ENCODE data around the gene SDHC.

Gene SDHC

DNA sequence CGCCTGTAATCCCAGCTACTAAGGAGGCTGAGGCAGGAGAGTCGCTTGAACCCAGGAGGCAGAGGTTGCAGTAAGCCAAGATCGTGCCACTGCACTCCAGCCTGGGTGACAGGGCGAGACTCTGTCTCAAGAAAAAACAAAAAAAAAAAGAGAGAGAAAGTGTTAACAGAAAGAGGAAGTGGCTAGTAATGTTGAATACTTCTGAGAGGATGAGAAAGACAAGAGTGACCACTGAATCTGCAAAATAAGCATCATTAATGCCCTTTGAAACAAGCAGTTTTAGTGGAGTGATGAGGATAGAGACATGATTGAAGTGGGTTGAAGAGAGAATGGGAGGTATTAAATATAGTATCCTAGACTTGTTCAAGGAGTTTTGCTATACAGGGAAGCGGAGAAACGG lies 16.1 kb upstream of the SDHC start:
- no peak for DNase-seq (ENCODE audit: low read depth in 2 of 2)
- TF ChIP-seq, protein P1, sequence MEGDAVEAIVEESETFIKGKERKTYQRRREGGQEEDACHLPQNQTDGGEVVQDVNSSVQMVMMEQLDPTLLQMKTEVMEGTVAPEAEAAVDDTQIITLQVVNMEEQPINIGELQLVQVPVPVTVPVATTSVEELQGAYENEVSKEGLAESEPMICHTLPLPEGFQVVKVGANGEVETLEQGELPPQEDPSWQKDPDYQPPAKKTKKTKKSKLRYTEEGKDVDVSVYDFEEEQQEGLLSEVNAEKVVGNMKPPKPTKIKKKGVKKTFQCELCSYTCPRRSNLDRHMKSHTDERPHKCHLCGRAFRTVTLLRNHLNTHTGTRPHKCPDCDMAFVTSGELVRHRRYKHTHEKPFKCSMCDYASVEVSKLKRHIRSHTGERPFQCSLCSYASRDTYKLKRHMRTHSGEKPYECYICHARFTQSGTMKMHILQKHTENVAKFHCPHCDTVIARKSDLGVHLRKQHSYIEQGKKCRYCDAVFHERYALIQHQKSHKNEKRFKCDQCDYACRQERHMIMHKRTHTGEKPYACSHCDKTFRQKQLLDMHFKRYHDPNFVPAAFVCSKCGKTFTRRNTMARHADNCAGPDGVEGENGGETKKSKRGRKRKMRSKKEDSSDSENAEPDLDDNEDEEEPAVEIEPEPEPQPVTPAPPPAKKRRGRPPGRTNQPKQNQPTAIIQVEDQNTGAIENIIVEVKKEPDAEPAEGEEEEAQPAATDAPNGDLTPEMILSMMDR (IDR thresholded peaks at IDR 0.05; ENCODE audit: low read depth, low read length) = no peak
- no peak overlapping the region for H3K4me3 ChIP-seq (replicated peaks in 1 of 2; ENCODE audit: low read depth in 2 of 2, low read length in 2 of 2)

DNA sequence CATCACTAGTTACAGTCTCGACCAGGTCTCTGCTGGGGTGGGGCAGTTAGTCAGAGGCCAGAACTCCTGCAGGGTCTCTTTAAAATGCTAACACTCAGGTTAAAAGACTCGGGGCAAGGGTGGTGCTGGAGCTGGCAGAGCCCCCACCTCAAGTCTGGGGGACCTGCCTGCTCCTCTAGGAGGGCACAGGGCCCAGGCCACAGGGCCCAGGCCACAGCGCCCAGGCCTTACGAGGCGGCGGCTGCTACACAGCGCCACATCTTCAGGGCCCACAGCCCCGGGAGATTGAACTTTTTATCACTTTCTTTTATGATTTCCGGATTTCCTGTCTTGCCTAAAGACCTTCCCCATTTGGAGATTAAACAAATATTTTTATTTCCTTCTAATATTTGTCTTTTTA lies 14.8 kb upstream of the SDHC start:
- TF ChIP-seq, protein P1 (IDR thresholded peaks at IDR 0.05; ENCODE audit: low read depth, low read length) = no peak
- no peak for DNase-seq (ENCODE audit: low read depth in 2 of 2)
- no peak overlapping the region for H3K4me3 ChIP-seq (replicated peaks in 1 of 2; ENCODE audit: low read depth in 2 of 2, low read length in 2 of 2)

DNA sequence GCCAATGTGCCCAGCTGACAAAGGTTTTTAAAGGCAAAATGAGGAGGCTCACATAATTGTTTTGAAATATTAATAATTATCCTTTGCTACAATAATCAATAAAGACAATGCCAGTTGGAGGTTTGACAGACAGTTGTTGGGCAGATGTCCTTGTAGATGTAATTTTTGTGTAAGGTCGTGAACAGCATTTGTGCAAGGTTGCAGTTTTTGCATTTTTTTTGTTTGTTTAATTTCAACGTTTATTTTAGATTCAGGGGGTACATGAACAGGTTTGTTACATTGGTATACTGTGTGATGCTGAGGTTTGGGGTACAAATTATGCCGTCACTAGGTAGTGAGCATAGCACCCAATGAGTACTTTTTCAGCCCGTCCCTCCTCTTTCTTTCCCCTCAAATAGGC lies 13.7 kb upstream of the SDHC start:
- no peak for DNase-seq (ENCODE audit: low read depth in 2 of 2)
- no peak overlapping the region for H3K4me3 ChIP-seq (replicated peaks in 1 of 2; ENCODE audit: low read depth in 2 of 2, low read length in 2 of 2)
- TF ChIP-seq, protein P1 (IDR thresholded peaks at IDR 0.05; ENCODE audit: low read depth, low read length) = no peak

DNA sequence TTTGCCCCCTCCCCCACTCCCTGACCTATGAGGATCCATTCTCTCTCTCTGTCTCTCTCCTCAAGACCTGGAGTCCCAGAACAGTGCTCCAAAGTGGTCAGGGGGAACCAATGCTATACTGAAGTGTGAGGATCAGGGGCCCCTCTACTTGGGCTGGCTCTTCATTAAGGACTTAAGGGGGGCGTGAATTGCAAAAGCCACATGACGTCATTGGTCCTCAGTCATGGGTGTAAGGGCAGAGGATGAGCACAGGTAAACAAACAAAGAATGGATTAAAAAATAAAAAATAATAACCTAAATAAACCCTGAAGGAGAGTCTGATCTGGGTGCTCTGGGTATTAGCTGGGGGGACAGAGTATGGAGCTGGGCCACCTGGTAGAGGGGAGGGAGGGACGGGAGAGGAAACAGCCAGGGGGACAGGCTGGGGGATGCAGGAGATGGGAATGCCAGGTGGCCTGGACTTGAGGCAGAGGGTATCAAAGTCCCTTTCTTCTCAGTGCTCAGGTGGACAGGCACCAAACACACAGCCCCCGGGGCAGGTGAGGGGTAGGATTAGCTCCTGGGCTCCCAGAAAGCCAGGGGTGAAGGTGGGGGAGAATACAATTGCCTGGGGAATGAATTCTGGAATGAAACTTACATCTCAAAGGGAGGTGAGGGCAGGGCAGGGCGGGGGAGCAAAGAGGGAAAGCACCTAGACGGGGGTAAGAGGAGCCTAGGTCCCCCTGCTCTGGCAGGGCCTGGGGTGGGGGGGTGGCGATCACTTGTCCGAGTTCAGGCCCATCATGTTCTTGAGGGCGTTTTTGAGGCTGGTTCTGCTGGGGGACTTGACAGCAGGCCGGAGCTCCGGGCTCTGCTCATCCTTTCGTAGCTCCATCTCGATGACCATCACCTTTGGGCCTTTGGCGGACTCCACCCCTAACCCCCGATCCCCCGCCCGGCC lies 9.0 kb upstream of the SDHC start:
- TF ChIP-seq, protein P1 (IDR thresholded peaks at IDR 0.05; ENCODE audit: low read depth, low read length) = no peak
- no peak for DNase-seq (ENCODE audit: low read depth in 2 of 2)
- peak overlapping the region; percentile 66 to 70 for H3K4me3 ChIP-seq (replicated peaks in 1 of 2; ENCODE audit: low read depth in 2 of 2, low read length in 2 of 2)

DNA sequence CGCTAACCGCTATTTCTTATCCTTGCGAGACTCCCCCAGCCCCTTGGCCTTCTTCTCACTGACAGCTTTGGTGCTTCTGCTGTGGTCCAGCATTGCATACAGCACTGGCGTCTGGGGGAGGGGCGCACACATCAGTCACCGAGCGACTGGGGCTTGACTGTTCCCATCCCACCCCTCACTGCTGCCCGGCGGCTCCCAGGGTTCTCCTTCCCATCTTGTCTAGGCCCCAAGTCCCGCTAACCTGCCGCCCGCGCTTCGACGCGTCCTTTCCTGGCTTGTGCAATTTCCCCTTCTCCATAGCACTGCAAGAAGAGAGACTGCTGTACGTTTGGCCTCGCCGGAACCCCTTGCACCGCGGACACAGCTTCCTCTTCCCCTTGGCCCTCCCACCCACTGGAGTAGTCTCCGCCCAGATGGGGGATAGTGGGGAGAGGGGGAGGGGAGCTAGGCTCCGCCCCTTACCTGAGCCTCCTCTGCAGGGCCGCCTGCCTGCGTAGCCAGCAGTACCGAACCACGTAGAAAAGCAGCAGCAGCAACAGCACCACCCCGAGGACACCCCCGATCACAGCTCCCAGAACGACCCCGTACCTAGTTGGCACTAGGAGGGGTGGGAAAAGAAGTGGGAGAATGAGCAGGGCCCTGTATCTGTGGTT lies 8.2 kb upstream of the SDHC start:
- DNase-seq (ENCODE audit: low read depth in 2 of 2) = peak; percentile 55 to 71
- H3K4me3 ChIP-seq (replicated peaks in 1 of 2; ENCODE audit: low read depth in 2 of 2, low read length in 2 of 2) = peak overlapping the region; percentile 66 to 70
- TF ChIP-seq, protein P1 (IDR thresholded peaks at IDR 0.05; ENCODE audit: low read depth, low read length) = no peak

DNA sequence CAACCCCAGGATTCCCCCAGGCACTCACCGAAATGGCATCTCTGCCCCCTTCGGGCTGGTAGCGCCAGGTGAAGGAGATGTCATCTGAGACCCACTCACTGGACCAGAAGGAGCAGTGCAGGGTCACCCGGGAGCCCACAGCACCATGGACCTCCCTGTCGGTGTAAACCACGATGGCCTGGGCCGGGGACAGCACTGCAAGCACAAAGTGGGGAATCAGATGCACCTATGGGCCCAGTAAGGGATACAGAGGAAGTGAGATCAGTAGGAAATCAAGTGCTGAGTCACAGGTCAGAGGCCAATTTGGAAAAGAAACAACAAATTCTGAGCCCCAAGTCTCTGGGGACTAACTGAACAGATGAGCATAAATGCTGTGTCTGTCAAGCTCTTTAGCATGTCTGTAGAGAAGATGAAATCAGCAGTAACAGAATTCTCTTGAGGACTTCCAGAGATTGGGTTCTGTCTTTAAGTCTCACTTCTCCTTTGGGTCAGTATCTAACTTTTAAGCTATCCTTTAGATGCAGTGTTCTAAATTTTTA lies 6.9 kb upstream of the SDHC start:
- H3K4me3 ChIP-seq (replicated peaks in 1 of 2; ENCODE audit: low read depth in 2 of 2, low read length in 2 of 2) = peak overlapping the region in 1 of 2 donors; percentile 32
- DNase-seq (ENCODE audit: low read depth in 2 of 2) = peak; percentile 48 to 88
- TF ChIP-seq, protein P1 (IDR thresholded peaks at IDR 0.05; ENCODE audit: low read depth, low read length) = no peak

Measured in cardiac fibroblast (primary cell).